ENCODE results near the gene CITED2.

- no peak for TF ChIP-seq EZH2phosphoT487 (IDR thresholded peaks at IDR 0.05)
- no peak for TF ChIP-seq CTCF (IDR thresholded peaks at IDR 0.05)
Observed at GRCh38 chr6:139391709-139392108, 17.3 kb upstream of the CITED2 start.

Data from neural progenitor cell (in vitro differentiated cells).